ENCODE results near the gene CLCN5. TPM values are rescaled to one million over a fixed set of nuclear protein-coding genes. Genes with fewer than 3 reads are reported as not detected.

The CLCN5 gene
- total RNA-seq, 6 donors from 2014 or later = 4.2 to 14.4 (median 10.2) TPM

DNA sequence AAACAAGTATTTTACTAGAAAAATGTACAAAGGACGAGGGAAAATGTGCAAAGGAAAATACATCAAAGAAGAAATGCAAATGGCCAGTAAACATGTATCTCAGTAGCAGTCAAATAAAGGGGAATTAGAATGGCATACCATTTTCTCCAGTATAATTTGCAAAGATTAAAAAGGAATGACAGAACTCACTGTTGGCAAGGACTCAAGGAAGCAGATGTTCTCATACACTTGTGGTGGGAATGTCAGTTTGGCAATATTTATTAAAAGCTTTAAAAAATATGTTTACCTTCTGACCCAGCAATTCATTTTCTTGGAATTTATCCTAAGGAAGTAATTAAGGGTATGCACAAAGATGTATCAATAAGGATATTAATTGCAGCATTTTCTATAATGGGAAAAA is 7.6 kb downstream of the CLCN5 start:
- WGBS, 2 donors = 27 to 59% methylated on average over 1 of the region's 1 CpG
- Histone ChIP-seq H3K27ac (no peak overlapping the region), H3K27me3 (no peaks in the 10 kb centered on the region), H3K9me3 (no peaks in the 10 kb centered on the region), H3K4me1 (no peaks in the 10 kb centered on the region), H3K4me3 (no peak overlapping the region), H3K36me3 (no peaks in the 10 kb centered on the region)
- ATAC-seq (ENCODE audit: low FRiP score in 2 of 2) = no peak
- DNase-seq = no peak
- TF ChIP-seq POLR2A (IDR thresholded peaks at IDR 0.05) = no peak
- no peak for TF ChIP-seq EP300 (IDR thresholded peaks at IDR 0.05)
- TF ChIP-seq, protein P1, sequence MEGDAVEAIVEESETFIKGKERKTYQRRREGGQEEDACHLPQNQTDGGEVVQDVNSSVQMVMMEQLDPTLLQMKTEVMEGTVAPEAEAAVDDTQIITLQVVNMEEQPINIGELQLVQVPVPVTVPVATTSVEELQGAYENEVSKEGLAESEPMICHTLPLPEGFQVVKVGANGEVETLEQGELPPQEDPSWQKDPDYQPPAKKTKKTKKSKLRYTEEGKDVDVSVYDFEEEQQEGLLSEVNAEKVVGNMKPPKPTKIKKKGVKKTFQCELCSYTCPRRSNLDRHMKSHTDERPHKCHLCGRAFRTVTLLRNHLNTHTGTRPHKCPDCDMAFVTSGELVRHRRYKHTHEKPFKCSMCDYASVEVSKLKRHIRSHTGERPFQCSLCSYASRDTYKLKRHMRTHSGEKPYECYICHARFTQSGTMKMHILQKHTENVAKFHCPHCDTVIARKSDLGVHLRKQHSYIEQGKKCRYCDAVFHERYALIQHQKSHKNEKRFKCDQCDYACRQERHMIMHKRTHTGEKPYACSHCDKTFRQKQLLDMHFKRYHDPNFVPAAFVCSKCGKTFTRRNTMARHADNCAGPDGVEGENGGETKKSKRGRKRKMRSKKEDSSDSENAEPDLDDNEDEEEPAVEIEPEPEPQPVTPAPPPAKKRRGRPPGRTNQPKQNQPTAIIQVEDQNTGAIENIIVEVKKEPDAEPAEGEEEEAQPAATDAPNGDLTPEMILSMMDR (IDR thresholded peaks at IDR 0.05) = no peak
- TF ChIP-seq POLR2AphosphoS5 (IDR thresholded peaks at IDR 0.05) = no peak

DNA sequence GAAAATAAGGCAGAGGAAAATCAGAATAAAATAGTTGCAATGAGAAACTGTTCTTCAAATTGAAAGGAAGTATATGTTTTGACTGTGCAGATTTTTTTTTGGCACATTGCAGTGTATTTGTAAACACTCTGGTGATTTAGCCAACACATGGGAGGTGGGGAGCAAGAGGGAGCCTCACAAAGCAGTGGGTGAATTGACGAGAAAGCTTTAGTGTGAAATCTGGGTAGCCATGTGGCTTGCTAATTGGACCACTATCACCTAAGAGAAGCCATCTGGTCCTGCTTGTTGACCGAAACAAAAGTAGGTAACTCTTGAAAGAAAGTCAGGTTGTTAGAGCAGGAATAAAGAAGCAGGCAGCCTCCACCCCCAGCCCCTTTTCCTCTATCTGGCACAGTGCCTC is 10.4 kb downstream of the CLCN5 start:
- ATAC-seq (ENCODE audit: low FRiP score in 2 of 2) (no peak), DNase-seq (no peak)
- Histone ChIP-seq H3K27ac (no peak overlapping the region), H3K4me3 (no peak overlapping the region), H3K9me3 (no peaks in the 10 kb centered on the region), H3K27me3 (no peaks in the 10 kb centered on the region), H3K4me1 (no peaks in the 10 kb centered on the region), H3K36me3 (no peaks in the 10 kb centered on the region)
- no peak for TF ChIP-seq EP300 (IDR thresholded peaks at IDR 0.05)
- no peak for TF ChIP-seq POLR2A (IDR thresholded peaks at IDR 0.05)
- TF ChIP-seq POLR2AphosphoS5 (IDR thresholded peaks at IDR 0.05) = no peak
- 69 to 74% methylated on average over 2 of the region's 2 CpGs for WGBS, 2 donors

GRCh38 chrX:49934148-49934547 is 11.8 kb downstream of the CLCN5 start:
- DNase-seq (no peak), ATAC-seq (ENCODE audit: low FRiP score in 2 of 2) (no peak)
- Histone ChIP-seq H3K27me3 (no peaks in the 10 kb centered on the region), H3K36me3 (no peaks in the 10 kb centered on the region), H3K4me1 (no peaks in the 10 kb centered on the region), H3K27ac (no peak overlapping the region), H3K4me3 (no peak overlapping the region), H3K9me3 (no peaks in the 10 kb centered on the region)
- 66 to 74% methylated on average over 3 of the region's 3 CpGs for WGBS, 2 donors
- TF ChIP-seq POLR2A (IDR thresholded peaks at IDR 0.05) = no peak
- TF ChIP-seq, protein P1 (IDR thresholded peaks at IDR 0.05) = no peak

DNA sequence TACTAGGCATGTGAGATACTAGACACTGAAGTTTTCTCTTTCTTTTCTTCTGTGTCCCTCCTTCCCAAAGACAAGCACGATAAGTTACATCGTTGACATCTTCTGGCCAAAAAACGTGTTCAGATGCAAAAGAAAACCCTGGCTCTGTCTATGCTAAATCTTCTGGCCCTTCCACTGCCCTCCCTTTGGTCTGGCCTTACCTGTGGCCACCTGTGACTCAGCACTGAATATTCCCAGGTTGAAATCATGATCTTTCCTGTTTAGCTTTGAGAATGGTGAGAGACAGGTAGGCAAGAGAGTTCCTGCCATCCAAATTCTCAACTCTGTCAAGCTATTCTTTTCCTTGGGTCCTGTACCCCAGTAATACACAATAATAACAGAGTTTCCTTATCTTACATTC is 12.3 kb downstream of the CLCN5 start:
- Histone ChIP-seq H3K4me3 (no peak overlapping the region), H3K27ac (no peak overlapping the region), H3K27me3 (no peaks in the 10 kb centered on the region), H3K36me3 (no peaks in the 10 kb centered on the region), H3K4me1 (no peaks in the 10 kb centered on the region), H3K9me3 (no peaks in the 10 kb centered on the region)
- ATAC-seq (ENCODE audit: low FRiP score in 2 of 2) = no peak
- 66 to 98% methylated on average over 3 of the region's 3 CpGs for WGBS, 2 donors
- no peak for DNase-seq
- TF ChIP-seq POLR2AphosphoS5 (IDR thresholded peaks at IDR 0.05) = no peak
- no peak for TF ChIP-seq EP300 (IDR thresholded peaks at IDR 0.05)
- TF ChIP-seq, protein P1 (IDR thresholded peaks at IDR 0.05) = no peak
- TF ChIP-seq POLR2A (IDR thresholded peaks at IDR 0.05) = no peak

- Histone ChIP-seq H3K4me1 (no peaks in the 10 kb centered on the region), H3K36me3 (no peaks in the 10 kb centered on the region), H3K27me3 (no peaks in the 10 kb centered on the region), H3K9me3 (no peaks in the 10 kb centered on the region), H3K4me3 (no peak overlapping the region), H3K27ac (no peak overlapping the region)
- no peak for TF ChIP-seq POLR2AphosphoS5 (IDR thresholded peaks at IDR 0.05)
- TF ChIP-seq, protein P1 (IDR thresholded peaks at IDR 0.05) = no peak
- TF ChIP-seq EP300 (IDR thresholded peaks at IDR 0.05) = no peak
- TF ChIP-seq POLR2A (IDR thresholded peaks at IDR 0.05) = no peak
- ATAC-seq (ENCODE audit: low FRiP score in 2 of 2) = no peak
- WGBS, 2 donors = 49 to 85% methylated on average over 2 of the region's 2 CpGs
- DNase-seq = no peak
Measured at GRCh38 chrX:49947781-49948180, 25.4 kb downstream of the CLCN5 start.
